ENCODE results near the gene NPY2R. TPM values are rescaled to one million over a fixed set of nuclear protein-coding genes. Genes with fewer than 3 reads are reported as not detected.

Gene NPY2R
- total and polyA plus RNA-seq, 2 donors (not counting 1 experiment from before 2014, with no cell fraction given) = not detected

DNA sequence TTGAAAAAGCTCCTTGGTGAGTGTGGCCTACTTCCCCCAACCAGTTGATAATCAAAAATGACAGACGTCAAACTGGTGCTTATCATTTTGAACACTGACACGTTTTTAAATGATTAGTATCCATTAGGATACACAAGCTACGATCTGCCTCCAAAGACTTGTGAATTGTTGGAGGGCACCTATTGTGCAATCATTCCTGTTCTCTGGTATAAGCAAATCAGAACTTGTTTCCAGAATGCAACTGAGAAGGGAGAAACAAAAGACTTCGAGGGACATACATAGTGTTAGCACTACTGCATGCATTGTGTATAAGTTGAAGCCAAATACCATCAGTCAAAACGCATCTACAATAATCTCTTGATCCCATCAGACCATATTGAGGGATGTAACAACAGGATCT is 11.6 kb downstream of the NPY2R start:
- ChIA-PET CTCF (no interaction called here), POLR2A (no interaction called here)
- Mint-ChIP-seq H3K27me3 (no peaks in the 10 kb centered on the region), H3K4me1 (no peaks in the 10 kb centered on the region), H3K9me3 (ENCODE audit: insufficient read depth) (no peaks in the 10 kb centered on the region), H3K4me3 (no peak overlapping the region), H3K27ac (no peak overlapping the region)
- H3K4me1 ChIP-seq (ENCODE audit: control insufficient read depth in 2 of 2, insufficient read depth in 2 of 2, low read length in 2 of 2) = no peaks in the 10 kb centered on the region
- no peak overlapping the region for H3K9ac ChIP-seq (ENCODE audit: low read length)
- WGBS (ENCODE audit: insufficient coverage) = 83% methylated on average over 2 of the region's 5 CpGs
- TF ChIP-seq, protein P1, sequence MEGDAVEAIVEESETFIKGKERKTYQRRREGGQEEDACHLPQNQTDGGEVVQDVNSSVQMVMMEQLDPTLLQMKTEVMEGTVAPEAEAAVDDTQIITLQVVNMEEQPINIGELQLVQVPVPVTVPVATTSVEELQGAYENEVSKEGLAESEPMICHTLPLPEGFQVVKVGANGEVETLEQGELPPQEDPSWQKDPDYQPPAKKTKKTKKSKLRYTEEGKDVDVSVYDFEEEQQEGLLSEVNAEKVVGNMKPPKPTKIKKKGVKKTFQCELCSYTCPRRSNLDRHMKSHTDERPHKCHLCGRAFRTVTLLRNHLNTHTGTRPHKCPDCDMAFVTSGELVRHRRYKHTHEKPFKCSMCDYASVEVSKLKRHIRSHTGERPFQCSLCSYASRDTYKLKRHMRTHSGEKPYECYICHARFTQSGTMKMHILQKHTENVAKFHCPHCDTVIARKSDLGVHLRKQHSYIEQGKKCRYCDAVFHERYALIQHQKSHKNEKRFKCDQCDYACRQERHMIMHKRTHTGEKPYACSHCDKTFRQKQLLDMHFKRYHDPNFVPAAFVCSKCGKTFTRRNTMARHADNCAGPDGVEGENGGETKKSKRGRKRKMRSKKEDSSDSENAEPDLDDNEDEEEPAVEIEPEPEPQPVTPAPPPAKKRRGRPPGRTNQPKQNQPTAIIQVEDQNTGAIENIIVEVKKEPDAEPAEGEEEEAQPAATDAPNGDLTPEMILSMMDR (IDR thresholded peaks at IDR 0.05) = no peak
- no peak for TF ChIP-seq EZH2 (IDR thresholded peaks at IDR 0.05; ENCODE audit: borderline replicate concordance, insufficient read depth, low read depth, low read length, poor library complexity, severe bottlenecking)
- intact Hi-C loops (cut with micrococcal nuclease) = no loop called here
- no peaks in the 10 kb centered on the region for H4K20me1 ChIP-seq (ENCODE audit: control insufficient read depth, insufficient read depth, low read length, poor library complexity, severe bottlenecking)
- H3K27ac ChIP-seq (ENCODE audit: low read length in 2 of 2) = no peak overlapping the region
- no peaks in the 10 kb centered on the region for H3K27me3 ChIP-seq (replicated peaks in 1 of 4; ENCODE audit: control extremely low read depth in 1 of 4, control insufficient read depth in 3 of 4, insufficient read depth in 4 of 4, low read length in 3 of 4)
- no peaks in the 10 kb centered on the region for H3K79me2 ChIP-seq (ENCODE audit: control insufficient read depth, insufficient read depth, low read length)
- no peaks in the 10 kb centered on the region for H3K36me3 ChIP-seq (replicated peaks in 1 of 2; ENCODE audit: control extremely low read depth in 1 of 2, control insufficient read depth in 1 of 2, extremely low read depth in 1 of 2, insufficient read depth in 2 of 2, low read length in 1 of 2)
- H3K4me3 ChIP-seq (ENCODE audit: control extremely low read depth in 1 of 5, extremely low read depth in 1 of 5, insufficient read depth in 1 of 5, low read depth in 2 of 5, low read length in 4 of 5) = no peak overlapping the region
- ATAC-seq (ENCODE audit: low read depth) = no peak
- no peak overlapping the region for H2AFZ ChIP-seq (ENCODE audit: insufficient read depth, low read depth, low read length, poor library complexity, severe bottlenecking)
- DNase-seq = no peak
- H3K4me2 ChIP-seq (replicated peaks; ENCODE audit: low read depth, low read length, poor library complexity, severe bottlenecking) = no peak overlapping the region
- no peaks in the 10 kb centered on the region for H3K9me3 ChIP-seq (ENCODE audit: control extremely low read depth in 1 of 3, control insufficient read depth in 2 of 3, insufficient read depth in 1 of 3, low read length in 2 of 3)

DNA sequence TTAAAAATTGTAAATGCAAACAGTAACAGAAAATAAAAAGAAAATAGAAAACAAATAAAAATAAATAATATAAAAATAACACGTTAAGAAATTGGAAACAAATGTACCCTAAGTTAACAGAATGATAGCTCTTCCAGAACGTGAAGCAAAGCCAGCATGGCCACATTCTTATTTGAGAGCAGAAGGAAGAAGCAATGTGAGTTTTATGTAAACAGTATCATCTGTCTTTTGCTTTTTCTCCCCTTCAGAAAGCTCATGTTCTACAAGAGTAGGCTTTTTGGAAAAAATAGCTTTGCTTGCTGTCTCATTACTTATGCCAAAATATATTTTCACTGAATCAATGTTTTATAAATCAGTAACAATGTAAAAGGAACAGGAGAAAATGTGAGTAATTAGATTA is 18.7 kb downstream of the NPY2R start:
- no peak for ATAC-seq (ENCODE audit: low read depth)
- no peak overlapping the region for H3K27ac ChIP-seq (ENCODE audit: low read length in 2 of 2)
- H3K27me3 Mint-ChIP-seq = no peaks in the 10 kb centered on the region
- no peaks in the 10 kb centered on the region for H3K4me1 ChIP-seq (ENCODE audit: control insufficient read depth in 2 of 2, insufficient read depth in 2 of 2, low read length in 2 of 2)
- no CpG with 5 or more reads among the region's 2 CpGs for WGBS (ENCODE audit: insufficient coverage)
- no peaks in the 10 kb centered on the region for H3K79me2 ChIP-seq (ENCODE audit: control insufficient read depth, insufficient read depth, low read length)
- H3K4me1 Mint-ChIP-seq = no peaks in the 10 kb centered on the region
- H3K9me3 ChIP-seq (ENCODE audit: control extremely low read depth in 1 of 3, control insufficient read depth in 2 of 3, insufficient read depth in 1 of 3, low read length in 2 of 3) = no peaks in the 10 kb centered on the region
- H3K9me3 Mint-ChIP-seq (ENCODE audit: insufficient read depth) = no peaks in the 10 kb centered on the region
- no peak overlapping the region for H3K27ac Mint-ChIP-seq
- ChIA-PET POLR2A (no interaction called here), CTCF (no interaction called here)
- no peaks in the 10 kb centered on the region for H3K27me3 ChIP-seq (replicated peaks in 1 of 4; ENCODE audit: control extremely low read depth in 1 of 4, control insufficient read depth in 3 of 4, insufficient read depth in 4 of 4, low read length in 3 of 4)
- H3K4me3 ChIP-seq (ENCODE audit: control extremely low read depth in 1 of 5, extremely low read depth in 1 of 5, insufficient read depth in 1 of 5, low read depth in 2 of 5, low read length in 4 of 5) = no peak overlapping the region
- H4K20me1 ChIP-seq (ENCODE audit: control insufficient read depth, insufficient read depth, low read length, poor library complexity, severe bottlenecking) = no peaks in the 10 kb centered on the region
- H3K4me3 Mint-ChIP-seq = no peak overlapping the region
- no peaks in the 10 kb centered on the region for H3K36me3 ChIP-seq (replicated peaks in 1 of 2; ENCODE audit: control extremely low read depth in 1 of 2, control insufficient read depth in 1 of 2, extremely low read depth in 1 of 2, insufficient read depth in 2 of 2, low read length in 1 of 2)
- no peak overlapping the region for H3K9ac ChIP-seq (ENCODE audit: low read length)
- H2AFZ ChIP-seq (ENCODE audit: insufficient read depth, low read depth, low read length, poor library complexity, severe bottlenecking) = no peak overlapping the region
- H3K4me2 ChIP-seq (replicated peaks; ENCODE audit: low read depth, low read length, poor library complexity, severe bottlenecking) = no peak overlapping the region
- TF ChIP-seq EZH2 (IDR thresholded peaks at IDR 0.05; ENCODE audit: borderline replicate concordance, insufficient read depth, low read depth, low read length, poor library complexity, severe bottlenecking) = no peak
- TF ChIP-seq, protein P1 (IDR thresholded peaks at IDR 0.05) = no peak
- intact Hi-C loops (cut with micrococcal nuclease) = no loop called here
- DNase-seq = no peak
